HG02571 (cell line): Measurements from ENCODE around the gene KNCN.
A peak's percentile ranks its signal among the peaks of the same experiment; 100 is the strongest.

ENCODE experiments used
- ATAC-seq: cut with Tn5 transposase; IDR thresholded peaks from one replicate; pipeline ENCODE4 v1.9.1; 2021; ENCODE audit warnings: mild to moderate bottlenecking, moderate library complexity; ENCODE audit not compliant: unreplicated experiment

Gene KNCN

DNA sequence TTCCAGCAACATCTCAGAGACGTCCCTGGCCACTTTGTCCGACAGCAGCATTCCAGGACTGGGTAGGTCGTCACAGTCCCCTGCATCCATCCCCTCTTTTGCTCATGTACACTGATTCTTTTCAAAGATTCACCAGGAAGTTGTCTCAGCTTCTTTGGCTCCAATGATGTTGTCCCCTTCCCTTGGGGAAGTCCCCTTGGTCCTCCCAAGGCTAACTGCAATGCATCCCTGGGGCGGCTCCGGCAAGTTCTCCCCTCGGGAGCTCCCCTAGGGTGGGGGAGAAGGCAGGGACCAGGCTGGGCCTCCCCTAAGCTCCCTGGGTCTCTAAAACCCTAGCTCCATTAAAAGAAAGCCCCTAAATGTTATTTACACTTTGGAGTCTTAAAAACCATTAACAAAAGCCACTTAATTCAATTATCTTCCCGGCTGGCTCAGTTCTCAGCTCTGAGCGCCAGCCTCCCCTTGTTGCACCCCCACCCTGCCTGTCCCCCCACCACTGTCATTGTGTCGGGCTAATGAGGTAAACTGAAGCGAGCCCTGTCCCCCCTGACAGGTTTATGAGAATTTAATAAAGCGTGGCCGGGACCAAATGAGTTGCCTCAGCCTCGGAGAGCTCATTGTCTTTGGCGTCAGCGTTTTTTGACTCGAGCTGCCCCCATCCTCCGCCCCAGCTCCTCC lies 25.3 kb downstream of the KNCN start:
- no peak for ATAC-seq

DNA sequence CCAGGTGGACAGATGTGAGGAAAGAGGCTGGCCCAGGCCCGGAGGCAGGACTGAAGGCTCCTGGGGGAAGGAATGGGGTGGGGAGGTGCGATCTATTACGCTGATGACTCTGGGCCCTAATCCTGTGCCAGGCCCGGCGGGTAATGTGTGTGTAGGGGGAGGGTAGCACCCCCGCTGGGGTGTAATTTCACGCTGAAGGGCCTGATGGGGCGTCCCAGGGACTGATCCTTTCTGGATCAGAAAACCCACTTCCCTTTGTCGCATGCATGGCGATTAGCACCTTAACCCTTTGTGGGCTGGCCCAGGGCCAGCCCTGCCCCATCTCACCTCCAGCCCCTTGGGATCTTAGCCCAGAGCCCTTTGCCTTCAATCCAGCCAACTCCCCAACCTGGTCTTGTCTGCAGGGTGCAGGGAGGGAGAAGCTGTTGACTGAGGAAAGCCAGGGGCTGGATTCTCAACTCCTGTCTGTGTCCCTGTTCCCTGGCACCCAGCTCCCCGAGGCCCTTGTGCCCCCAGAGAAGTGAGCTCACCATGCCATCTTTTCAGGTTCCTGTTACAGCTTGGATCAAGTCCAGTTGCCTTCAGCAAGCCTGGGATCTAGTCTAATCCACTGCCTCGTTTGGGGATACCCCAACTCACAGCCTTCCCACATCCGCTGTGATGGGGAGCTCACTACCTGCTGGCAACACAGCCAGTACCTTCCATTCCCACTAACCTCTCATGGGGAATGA lies 26.0 kb downstream of the KNCN start:
- no peak for ATAC-seq

GRCh38 chr1:46524843-46525242 lies 26.6 kb downstream of the KNCN start:
- no peak for ATAC-seq

GRCh38 chr1:46523496-46524353 lies 27.7 kb downstream of the KNCN start:
- ATAC-seq: no peak

- no peak for ATAC-seq
These were observed 28.5 kb downstream of the KNCN start for GRCh38 chr1:46522969-46523320.

DNA sequence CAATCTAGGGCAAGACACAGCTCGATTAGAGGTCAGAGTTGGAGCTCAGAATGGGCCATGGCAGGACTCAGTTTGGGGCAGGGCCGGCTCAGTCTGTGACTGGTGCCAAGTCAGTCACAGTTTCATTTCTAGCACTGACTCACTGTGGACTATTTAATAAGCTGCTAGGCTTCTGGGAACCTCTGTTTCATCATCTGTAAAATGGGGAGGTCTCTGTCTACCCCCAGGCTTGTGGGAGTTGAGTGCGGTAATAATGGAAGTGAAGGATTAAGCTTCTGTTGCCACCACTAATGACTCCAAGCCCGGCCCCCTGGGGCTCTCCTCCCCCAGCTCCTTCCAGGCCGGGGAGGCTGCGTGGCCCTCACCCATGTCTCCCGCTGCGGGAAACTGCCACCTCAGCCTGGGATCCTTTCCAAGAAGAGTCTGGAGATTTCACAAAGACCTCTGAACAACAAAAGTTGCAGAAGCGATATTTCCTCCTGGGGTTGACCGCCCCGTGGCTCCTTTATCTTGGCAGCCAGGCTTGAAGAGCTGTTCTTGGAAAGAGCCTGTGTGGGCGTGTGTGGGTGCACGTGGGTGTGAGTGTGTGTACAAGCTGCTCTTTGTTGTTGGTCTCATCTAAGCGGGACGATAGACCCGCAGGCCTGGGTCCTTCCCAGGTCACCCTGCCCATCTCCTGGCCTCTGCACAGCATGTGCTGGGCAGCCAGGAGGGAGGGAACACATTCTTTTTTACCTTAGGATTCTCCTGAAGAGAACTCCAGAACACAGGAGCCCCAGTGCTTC lies 29.1 kb downstream of the KNCN start:
- ATAC-seq: peak; percentile 46

DNA sequence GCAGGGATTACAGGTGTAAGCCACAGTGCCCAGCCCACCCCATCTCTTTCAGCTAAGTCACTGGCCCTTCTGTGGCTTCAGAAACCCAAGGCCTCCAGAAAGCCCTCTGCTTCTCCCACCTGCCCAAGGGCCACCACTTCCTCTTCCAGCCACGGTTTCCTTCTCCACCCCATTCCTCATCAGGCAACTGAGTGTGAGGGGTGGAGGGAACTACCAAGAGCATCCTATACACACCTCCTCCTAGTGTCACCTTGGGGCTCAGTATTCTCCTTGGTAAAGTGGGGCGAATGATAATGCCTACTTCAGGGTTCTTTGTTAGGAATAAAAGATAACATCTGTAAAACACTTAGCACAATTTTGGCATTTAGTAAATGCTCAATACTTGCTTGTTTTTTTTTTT lies 30.0 kb downstream of the KNCN start:
- no peak for ATAC-seq

GRCh38 chr1:46520063-46520911 lies 31.2 kb downstream of the KNCN start:
- ATAC-seq: no peak

GRCh38 chr1:46519209-46519608 lies 32.2 kb downstream of the KNCN start:
- ATAC-seq: no peak

DNA sequence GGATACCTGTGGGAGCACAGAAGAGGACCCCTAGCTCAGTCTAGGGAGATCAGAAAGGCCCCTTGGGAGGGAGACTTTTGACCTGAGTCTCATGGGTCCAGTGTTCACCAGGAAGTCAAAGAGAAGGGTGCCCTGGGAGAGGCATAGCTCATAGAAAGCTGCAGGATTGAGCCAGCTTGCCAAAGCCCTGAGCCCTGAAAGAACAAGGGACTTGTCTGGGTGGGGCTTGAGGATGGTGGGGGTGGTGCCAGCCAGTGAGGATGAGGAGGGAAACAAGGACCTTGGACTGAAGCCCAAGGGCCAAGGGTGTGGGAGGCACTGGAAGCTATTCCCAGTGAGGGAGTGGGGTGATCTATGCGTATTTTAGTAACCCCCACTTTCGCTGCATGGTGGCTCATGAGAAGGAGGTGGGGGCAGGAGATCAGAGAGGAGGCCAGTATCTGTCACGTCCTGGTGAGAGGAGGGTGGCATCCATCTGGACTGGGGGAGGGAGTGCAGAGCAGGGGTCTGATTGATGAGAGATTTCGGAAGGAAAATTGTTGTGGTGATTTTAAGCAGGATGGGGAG lies 33.4 kb downstream of the KNCN start:
- no peak for ATAC-seq

- no peak for ATAC-seq
These were observed 34.3 kb downstream of the KNCN start for GRCh38 chr1:46517010-46517600.

GRCh38 chr1:46516200-46516950 lies 35.1 kb downstream of the KNCN start:
- no peak for ATAC-seq

DNA sequence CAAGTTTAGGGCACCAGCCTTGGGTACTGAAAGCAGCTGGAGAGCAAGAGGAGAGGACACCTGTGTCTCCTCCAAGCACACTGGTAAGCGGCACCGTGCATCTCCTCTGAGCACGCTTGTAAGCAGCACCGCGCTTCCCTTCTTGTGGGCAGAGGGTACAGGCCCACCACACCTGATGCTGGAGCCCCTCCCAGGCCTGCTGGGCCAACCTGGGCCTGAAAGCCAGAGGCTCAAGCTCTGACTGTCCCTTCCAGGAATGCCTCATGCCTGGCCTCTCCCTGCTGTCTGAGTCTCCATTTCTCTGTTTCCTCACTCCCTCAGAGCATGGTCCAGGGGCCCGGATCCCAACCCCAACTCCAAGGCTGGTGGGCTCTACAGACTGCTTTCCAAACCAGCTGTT lies 35.9 kb downstream of the KNCN start:
- ATAC-seq: no peak

DNA sequence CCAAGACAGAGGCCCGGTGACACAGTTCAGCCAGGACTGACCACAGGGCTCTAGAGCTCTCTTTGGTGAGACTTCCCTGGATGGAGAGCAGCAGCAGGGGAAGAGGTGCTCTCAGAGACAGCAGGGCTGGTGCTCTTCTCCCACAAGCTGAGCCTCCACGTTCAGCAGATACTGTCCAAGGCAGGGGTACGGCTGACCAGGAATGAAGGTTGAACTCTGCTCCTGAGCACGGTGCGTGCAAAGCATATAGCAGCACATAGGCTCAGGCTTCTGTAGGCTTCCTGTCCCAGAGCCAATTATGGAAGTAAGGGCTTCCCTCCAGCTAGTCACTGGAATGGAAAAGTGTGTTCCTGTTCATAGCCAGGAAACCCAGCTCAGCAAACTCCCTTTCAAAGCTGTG lies 37.9 kb downstream of the KNCN start:
- no peak for ATAC-seq

DNA sequence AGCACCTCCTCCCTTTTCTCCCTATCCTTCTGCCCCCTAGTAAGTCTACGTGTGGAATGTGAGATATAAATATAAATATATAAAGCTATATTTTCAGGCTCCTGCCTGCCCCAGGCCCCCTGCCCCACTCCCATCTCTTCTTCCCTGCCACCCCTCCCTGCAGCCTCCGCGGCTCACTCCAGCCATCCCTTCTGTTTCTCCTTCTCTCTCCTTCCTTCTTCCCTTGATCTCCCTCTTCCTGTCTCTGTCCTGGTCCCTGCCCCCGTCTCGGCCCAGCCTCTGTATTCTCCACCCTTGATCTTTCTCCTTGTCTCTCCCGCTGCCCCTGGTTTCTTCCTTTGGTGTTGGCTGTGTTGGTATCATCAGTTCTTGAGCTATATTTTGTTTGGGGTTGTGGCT lies 38.7 kb downstream of the KNCN start:
- ATAC-seq: no peak

DNA sequence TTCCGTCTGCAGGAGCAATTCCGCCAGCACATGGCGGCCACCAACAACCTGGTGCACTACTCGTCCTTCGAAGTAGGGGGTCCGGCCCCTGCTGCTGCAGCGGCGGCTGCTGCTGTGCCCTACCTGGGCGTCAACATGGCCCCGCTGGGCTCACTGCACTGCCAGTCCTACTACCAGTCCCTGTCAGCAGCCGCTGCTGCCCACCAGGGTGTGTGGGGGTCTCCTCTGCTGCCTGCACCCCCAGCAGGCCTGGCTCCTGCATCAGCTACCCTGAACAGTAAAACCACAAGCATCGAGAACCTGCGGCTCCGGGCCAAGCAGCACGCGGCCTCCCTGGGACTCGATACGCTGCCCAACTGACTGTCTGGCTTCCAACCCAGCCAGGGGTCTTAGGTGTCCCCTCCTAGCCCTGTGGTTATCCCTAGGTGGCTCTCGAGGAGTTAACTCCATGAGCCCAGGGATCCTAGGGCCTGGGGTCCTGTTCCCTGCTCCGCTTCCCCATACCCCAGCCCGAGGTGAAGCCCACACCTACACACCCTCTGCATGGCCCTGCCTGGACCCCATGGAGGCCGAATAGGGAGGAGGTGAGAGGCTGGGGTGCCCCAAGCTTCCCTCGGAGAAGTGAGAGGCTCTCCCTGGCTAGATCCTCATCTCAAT lies 39.2 kb downstream of the KNCN start:
- no peak for ATAC-seq

GRCh38 chr1:46510998-46511365 lies 40.5 kb downstream of the KNCN start:
- ATAC-seq: no peak

- no peak for ATAC-seq
These were observed 41.0 kb downstream of the KNCN start for GRCh38 chr1:46510341-46510997.
